Activated naive CD8-positive, alpha-beta T cell treated with anti-CD3 and anti-CD28 coated beads, Interleukin-2, amount 50 U/mL, for 24 hours (primary cell): Measurements from ENCODE around the gene BMAL1.

Experiments used
- ATAC-seq: fragments of 150-1000 bp; cut with Tn5 transposase; one replicate; pipeline ENCODE4 v1.10.0; 2021
- DNase-seq: peaks from one replicate; pipeline ENCODE4 v3.0.0; 2021
- H3K27ac Mint-ChIP-seq: one replicate; pipeline ENCODE4 v1.8.0; 2021; ENCODE audit warnings: mild to moderate bottlenecking, mixed read lengths
- H3K27me3 Mint-ChIP-seq: one replicate; pipeline ENCODE4 v1.8.0; 2021; ENCODE audit warnings: mixed read lengths
- H3K36me3 Mint-ChIP-seq: one replicate; pipeline ENCODE4 v1.8.0; 2021; ENCODE audit warnings: low read depth, mixed read lengths
- H3K4me1 Mint-ChIP-seq: one replicate; pipeline ENCODE4 v1.8.0; 2021; ENCODE audit warnings: mixed read lengths
- H3K4me3 Mint-ChIP-seq: one replicate; pipeline ENCODE4 v1.8.0; 2021; ENCODE audit warnings: mild to moderate bottlenecking, moderate library complexity, mixed read lengths
- H3K9me3 Mint-ChIP-seq: one replicate; pipeline ENCODE4 v1.8.0; 2021; ENCODE audit warnings: mixed read lengths

The BMAL1 gene

DNA sequence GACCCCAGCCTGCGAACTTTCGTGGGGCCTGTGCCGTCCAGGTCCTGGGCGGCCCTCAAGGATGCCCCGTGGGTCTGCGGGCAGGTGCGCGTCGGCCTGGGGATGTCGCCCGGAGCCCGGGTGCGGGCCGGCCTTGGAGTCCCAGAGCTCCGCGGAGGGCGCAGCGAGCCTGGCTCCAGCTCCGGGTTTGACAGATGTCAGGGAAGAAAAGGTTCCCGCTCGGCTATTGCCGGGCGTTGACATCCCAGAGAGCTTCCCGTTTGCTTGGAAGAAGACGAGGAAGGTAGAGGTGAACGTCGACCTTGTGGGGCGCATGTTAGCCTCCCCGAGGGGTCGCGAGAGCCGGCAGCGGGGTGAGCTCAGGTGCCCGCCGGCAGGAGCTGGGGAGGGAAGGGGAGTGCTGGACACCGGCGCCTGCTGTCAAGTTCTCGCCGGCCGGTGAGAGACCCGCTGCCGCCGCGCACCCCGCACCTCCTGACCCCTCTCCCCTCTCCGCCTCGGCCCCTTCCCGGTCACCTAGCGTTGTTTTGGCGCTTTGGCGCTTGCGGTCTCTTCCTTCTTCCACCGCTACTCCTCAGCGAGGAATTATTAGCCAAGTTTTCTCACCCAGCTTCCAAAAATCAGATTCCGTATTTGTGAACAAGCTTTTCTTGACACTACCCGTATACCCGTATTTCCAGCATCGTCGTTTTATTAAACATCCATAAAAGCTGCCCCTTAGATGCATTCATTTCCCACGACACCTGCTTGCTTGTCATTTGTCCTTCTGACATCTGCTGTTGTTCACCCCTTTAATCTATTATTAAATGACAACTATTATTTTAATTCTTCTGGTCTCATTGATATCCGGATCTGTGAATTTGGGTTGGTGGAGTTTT lies 1.3 kb downstream of the BMAL1 start:
- no peaks in the 10 kb centered on the region for H3K36me3 Mint-ChIP-seq
- H3K27ac Mint-ChIP-seq, result peak overlapping the region; percentile 55
- DNase-seq (no peak), ATAC-seq (no peak)
- H3K4me3 Mint-ChIP-seq, result peak overlapping the region; percentile 88
- H3K27me3 Mint-ChIP-seq, result peaks cover 9% of the 10 kb centered on the region
- no peaks in the 10 kb centered on the region for H3K9me3 Mint-ChIP-seq
- peaks cover 69% of the 10 kb centered on the region for H3K4me1 Mint-ChIP-seq

DNA sequence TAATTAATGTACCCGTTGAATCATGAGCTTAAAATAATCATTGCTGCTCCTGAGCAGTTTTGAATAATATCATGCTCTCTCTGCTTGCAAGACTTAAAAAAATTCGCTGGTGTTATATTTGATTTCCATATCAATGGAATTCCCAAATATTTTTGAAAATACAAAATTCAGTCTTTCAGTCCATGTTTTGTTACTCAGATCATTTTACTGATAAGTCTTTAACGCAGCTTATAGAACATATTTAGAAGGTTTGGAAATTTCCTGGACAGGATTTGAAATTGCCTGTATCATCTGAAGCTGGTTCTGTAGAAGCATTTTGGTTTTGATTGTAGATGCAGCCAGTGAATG lies 1.9 kb downstream of the BMAL1 start:
- no peaks in the 10 kb centered on the region for H3K36me3 Mint-ChIP-seq

DNA sequence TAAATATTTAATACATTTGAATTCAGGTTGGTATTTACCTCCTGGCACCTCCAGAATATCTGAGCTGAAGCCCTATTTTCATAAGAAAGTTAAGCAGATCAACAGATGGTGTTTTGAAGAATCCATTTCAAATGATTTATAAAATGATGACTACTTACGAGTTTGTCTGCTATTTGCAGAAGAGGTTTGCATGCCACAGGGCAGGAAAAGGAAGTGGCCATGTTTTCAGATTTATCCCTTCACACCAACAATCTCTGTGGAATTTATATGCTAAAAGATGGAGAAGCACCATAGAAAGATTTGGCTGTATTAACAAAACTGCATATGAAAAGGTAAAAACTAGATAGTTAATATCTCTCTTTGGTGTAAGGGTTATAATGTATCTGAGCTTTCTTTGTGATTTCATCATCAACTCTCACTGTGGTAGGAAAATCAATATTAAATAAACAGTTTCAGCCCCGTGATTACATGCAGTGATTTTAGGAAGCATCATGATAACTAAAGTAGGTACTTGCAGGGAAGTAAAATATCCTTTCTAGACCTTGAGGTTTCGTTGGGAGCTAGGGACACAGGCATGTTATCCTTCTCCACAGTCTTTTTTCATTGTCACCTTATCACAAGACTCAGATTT lies 2.6 kb downstream of the BMAL1 start:
- peak overlapping the region; percentile 88 for H3K4me3 Mint-ChIP-seq
- DNase-seq (no peak), ATAC-seq (no peak)
- H3K27ac Mint-ChIP-seq, result peak overlapping the region; percentile 5
- H3K27me3 Mint-ChIP-seq, result peaks cover 4% of the 10 kb centered on the region
- peaks cover 4% of the 10 kb centered on the region for H3K36me3 Mint-ChIP-seq
- H3K4me1 Mint-ChIP-seq, result peaks cover 79% of the 10 kb centered on the region
- no peaks in the 10 kb centered on the region for H3K9me3 Mint-ChIP-seq

More for the DNA sequence above, 1.9 kb downstream of the BMAL1 start:
- peaks cover 9% of the 10 kb centered on the region for H3K27me3 Mint-ChIP-seq
- no peaks in the 10 kb centered on the region for H3K9me3 Mint-ChIP-seq
- H3K27ac Mint-ChIP-seq, result peak overlapping the region; percentile 5
- no peak for DNase-seq
- no peak for ATAC-seq
- H3K4me1 Mint-ChIP-seq, result peaks cover 72% of the 10 kb centered on the region
- peak overlapping the region; percentile 88 for H3K4me3 Mint-ChIP-seq

DNA sequence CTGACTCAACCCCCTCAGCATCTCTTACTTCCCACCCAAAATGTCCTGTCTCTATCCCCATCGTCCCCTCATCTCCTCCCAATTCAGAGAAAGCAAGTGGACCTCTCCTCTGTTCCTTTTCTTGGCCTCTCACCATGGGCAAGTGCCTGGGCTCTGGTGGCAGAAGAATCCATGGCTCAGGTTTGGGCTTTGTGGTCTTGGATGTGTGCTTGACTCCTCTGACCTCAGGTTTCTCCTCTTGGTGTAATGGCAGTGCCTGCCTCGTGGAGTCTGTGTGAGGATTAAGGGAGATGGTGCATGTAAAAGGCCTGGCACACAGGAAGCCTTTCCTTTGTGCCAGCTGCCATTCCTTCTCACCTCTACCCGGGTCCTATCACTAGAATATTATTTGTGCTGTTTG lies 3.2 kb downstream of the BMAL1 start:
- ATAC-seq, result no peak
- no peak for DNase-seq
- H3K27me3 Mint-ChIP-seq, result no peaks in the 10 kb centered on the region
- peaks cover 78% of the 10 kb centered on the region for H3K4me1 Mint-ChIP-seq
- H3K36me3 Mint-ChIP-seq, result peaks cover 4% of the 10 kb centered on the region
- no peaks in the 10 kb centered on the region for H3K9me3 Mint-ChIP-seq
- H3K4me3 Mint-ChIP-seq, result no peak overlapping the region
- H3K27ac Mint-ChIP-seq, result no peak overlapping the region

DNA sequence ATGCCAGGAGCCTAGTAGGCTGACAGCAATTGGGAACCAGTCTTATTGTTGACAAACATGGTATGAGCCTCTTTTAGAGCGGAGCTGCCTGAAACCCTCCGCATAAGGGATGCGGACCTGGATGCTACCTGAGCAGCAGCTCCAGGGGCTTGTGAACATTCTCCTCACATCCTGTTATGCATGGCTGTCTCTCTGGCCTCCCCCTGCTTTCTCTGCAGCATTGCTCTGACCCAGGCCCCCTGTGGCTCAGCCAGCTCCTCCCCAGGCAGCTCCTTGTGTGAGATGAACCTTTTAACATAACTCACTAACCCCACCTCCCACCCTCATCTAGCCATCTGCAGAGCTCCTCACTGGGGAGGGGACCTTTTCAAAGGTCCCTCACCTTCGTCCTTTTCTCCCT lies 6.0 kb downstream of the BMAL1 start:
- H3K27me3 Mint-ChIP-seq, result no peaks in the 10 kb centered on the region
- H3K36me3 Mint-ChIP-seq, result peaks cover 4% of the 10 kb centered on the region
- no peak overlapping the region for H3K27ac Mint-ChIP-seq
- DNase-seq, result no peak
- no peak overlapping the region for H3K4me3 Mint-ChIP-seq
- no peak for ATAC-seq
- H3K9me3 Mint-ChIP-seq, result no peaks in the 10 kb centered on the region
- peaks cover 93% of the 10 kb centered on the region for H3K4me1 Mint-ChIP-seq

DNA sequence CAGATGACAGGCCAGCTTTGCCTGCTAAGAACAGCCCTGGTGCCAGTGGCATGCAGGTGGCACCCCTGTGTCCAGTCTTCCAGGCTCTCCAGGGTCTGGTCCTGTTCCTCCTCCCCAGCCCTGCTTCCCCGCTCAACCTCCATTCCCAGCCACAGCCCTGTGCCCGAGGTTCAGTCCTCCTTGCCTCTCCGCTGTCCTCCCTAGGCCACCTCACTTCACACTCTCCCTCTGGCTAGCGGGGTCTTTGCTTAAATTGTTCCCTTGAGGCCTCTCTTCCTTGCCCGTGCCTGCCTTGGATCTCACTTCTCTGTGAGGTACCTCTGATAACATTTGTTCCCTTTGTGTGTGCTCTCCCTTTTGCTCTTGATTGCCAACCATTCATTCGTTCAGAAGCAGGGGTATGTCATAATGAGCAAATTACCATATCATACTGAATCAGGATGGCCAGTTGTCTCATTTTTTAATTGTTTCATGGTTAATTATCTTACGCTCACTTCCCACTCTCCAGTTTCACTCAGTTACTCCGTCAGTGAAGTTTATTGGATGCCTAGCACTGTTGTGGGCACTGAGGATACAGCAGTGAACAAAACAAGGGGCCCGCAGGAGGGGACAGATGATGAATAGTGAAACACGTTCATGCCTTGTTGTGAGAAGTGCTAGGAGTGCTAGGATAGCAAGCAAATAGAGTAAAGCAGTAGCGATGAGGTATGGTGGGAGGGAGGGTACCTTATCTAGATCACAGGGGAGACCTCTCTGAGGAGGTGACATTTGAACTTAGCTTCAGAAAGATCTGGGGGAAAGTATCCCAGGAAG lies 7.4 kb downstream of the BMAL1 start:
- Mint-ChIP-seq H3K4me3 (peak overlapping the region; percentile 34), H3K9me3 (no peaks in the 10 kb centered on the region), H3K36me3 (peaks cover 9% of the 10 kb centered on the region), H3K27ac (peak overlapping the region; percentile 81), H3K27me3 (no peaks in the 10 kb centered on the region), H3K4me1 (peaks cover 95% of the 10 kb centered on the region)
- ATAC-seq, result peak; percentile 62
- no peak for DNase-seq

DNA sequence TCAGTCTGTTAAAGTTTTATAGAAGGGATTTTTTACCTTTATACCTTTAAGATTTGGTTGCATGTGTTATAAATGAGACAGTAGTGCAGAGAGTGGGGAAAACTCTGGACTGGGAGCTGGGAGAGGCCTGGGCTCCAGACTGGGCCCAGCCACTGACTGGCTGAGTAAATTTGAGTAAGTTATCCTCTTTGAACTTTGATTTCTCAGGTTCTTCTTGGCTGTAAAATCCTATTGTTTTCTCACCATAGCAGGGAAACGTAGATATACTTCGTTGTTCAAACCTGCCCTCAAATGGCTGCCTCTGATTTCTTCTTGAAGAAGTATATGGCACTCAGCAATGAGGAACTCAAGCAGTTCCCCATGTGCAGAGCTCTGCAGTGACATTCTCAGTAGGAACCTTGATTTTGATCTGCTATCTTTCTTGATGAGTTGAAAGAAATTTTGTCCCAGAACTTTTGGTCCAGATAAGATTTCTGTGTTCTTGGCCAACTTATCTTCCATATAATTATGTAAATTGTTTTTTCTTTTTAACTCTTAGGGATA lies 8.8 kb downstream of the BMAL1 start:
- Mint-ChIP-seq H3K9me3 (no peaks in the 10 kb centered on the region), H3K36me3 (peaks cover 11% of the 10 kb centered on the region), H3K27ac (peak overlapping the region; percentile 87), H3K4me3 (peak overlapping the region; percentile 29), H3K27me3 (no peaks in the 10 kb centered on the region), H3K4me1 (peaks cover 92% of the 10 kb centered on the region)
- ATAC-seq (no peak), DNase-seq (no peak)

DNA sequence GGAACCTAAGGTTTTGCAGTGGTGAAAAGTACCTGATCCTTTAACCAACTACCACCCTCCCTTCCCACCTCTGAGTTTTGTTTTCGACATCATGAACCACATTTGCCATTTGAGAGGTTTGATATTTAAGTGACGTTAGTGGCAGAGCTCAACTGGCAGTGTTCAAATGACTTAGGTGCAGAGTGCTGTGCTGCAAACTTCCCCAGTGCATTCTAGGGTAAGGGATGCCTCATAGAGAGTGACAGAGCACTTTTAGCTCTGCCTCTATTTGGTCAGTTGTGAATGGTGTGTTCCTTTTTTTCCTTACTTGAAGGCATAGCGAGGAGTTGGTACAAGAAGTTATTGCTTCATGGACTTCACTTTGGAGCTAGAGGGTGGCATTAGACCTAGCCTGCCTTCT lies 9.4 kb downstream of the BMAL1 start:
- peak overlapping the region; percentile 87 for H3K27ac Mint-ChIP-seq
- DNase-seq (peak; percentile 46), ATAC-seq (peak; percentile 88)
- peak overlapping the region; percentile 29 for H3K4me3 Mint-ChIP-seq
- peaks cover 91% of the 10 kb centered on the region for H3K4me1 Mint-ChIP-seq
- no peaks in the 10 kb centered on the region for H3K27me3 Mint-ChIP-seq
- H3K36me3 Mint-ChIP-seq, result peaks cover 11% of the 10 kb centered on the region
- no peaks in the 10 kb centered on the region for H3K9me3 Mint-ChIP-seq

DNA sequence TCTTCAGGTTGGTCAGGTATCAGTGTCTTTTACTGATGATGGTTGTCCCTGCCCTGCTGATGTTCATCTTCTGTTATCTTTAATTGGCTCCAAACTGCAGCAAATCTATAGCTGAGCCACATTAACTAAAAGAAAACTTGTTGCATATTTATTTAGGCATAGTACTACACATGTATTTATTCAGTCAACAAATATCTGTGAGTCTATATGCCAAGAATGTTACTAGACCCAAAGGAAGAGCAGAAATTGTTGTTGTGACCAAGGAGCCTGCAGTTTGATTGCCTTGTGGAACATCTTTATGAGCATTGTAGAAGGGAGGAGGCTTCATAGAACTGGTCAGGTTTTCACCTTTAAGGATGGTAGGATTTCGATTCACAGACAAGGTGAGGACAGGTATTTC lies 10.1 kb downstream of the BMAL1 start:
- Mint-ChIP-seq H3K27ac (peak overlapping the region; percentile 87), H3K36me3 (peaks cover 12% of the 10 kb centered on the region), H3K4me1 (peaks cover 88% of the 10 kb centered on the region), H3K9me3 (no peaks in the 10 kb centered on the region), H3K4me3 (peak overlapping the region; percentile 49), H3K27me3 (no peaks in the 10 kb centered on the region)
- no peak for ATAC-seq
- DNase-seq, result no peak

DNA sequence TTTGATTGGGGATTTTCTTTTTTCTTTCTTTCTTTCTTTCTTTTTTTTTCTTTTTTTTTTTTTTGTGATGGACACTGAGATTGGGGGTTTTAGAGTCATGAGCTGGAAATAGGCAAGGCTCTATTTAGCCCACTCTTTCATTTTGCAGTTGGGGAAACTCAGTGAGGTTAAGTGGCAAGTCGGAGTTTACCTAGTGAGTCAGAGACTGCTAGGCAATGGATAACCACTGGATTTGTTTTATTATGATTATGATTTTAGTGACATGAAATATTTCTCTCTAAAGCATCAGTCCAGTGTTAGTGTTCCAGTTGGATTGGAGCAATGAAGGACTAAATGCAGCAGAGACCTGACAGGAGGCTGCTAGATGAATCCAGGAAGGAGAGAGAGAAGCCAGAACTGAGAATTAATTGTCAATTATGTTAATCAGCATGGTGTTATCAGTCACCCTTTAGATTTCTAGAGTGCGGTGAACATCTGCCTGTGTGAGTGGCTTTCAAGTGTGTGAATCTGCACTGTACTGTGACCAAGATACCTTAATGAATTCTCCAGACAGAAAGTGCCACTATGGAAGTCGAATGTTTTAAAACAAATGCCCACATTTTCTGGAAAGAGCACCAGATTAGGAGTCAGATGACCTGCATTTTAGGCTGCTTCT lies 10.9 kb downstream of the BMAL1 start:
- Mint-ChIP-seq H3K4me1 (peaks cover 88% of the 10 kb centered on the region), H3K27me3 (no peaks in the 10 kb centered on the region), H3K27ac (peak overlapping the region; percentile 87), H3K9me3 (no peaks in the 10 kb centered on the region), H3K36me3 (peaks cover 16% of the 10 kb centered on the region), H3K4me3 (peak overlapping the region; percentile 49)
- DNase-seq, result no peak
- ATAC-seq, result peak; percentile 44

DNA sequence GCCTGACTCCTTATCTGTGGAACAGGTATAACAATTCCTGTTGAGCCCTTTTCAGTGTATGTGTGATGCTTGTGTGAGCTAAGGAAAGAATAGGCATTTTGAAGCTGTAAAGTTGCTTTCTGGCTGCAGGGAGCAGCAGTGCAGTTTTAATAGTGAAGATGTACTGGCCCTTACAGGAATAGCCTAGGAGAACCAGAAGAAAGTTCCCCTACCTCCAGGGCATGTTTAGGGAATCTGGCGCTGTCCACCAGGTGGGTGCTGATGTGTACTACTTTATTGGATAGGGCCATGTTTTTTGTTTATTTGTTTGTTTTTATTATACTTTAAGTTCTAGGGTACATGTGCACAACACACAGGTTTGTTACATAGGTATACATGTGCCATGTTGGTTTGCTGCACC lies 11.5 kb downstream of the BMAL1 start:
- H3K36me3 Mint-ChIP-seq, result peaks cover 16% of the 10 kb centered on the region
- ATAC-seq (no peak), DNase-seq (no peak)
- H3K4me1 Mint-ChIP-seq, result peaks cover 91% of the 10 kb centered on the region
- no peaks in the 10 kb centered on the region for H3K27me3 Mint-ChIP-seq
- peak overlapping the region; percentile 49 for H3K4me3 Mint-ChIP-seq
- no peaks in the 10 kb centered on the region for H3K9me3 Mint-ChIP-seq
- H3K27ac Mint-ChIP-seq, result peak overlapping the region; percentile 87

DNA sequence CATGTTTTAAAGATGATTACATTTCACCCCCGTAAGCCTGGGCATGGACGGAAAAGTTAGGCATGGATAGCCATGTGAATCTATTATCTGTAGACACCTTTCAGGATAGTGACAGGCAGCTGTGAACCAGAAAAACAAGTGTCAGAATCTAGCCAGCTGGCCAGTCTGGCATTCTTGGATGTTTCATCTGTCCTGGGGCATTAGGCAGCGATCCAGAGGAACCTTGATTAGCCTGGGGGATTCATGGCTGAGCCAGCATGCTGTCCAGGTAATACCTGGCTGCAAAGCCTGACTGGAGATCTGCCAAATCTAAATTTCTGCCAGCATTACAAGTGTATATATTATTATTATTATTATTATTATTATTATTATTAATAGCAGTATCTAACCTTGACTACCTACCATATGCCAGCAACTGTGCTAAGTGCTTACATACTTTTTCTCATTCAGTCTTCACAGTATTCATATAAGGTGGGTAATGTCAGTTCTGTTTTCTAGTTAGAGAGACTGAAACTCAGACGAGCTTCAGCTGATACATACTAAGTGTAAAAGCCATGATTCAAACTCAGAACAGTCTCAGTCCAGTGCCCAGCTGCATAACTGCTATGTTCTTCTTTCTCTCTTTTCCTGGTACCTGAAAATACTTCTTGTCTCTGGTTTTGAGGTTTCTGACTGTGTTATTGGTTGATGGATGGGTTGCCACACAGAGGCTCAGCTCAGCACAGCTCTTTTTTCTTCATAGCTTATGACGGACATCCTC lies 12.8 kb downstream of the BMAL1 start:
- Mint-ChIP-seq H3K4me1 (peaks cover 91% of the 10 kb centered on the region), H3K4me3 (no peak overlapping the region), H3K27ac (no peak overlapping the region), H3K27me3 (no peaks in the 10 kb centered on the region), H3K36me3 (peaks cover 12% of the 10 kb centered on the region), H3K9me3 (no peaks in the 10 kb centered on the region)
- ATAC-seq (no peak), DNase-seq (no peak)

DNA sequence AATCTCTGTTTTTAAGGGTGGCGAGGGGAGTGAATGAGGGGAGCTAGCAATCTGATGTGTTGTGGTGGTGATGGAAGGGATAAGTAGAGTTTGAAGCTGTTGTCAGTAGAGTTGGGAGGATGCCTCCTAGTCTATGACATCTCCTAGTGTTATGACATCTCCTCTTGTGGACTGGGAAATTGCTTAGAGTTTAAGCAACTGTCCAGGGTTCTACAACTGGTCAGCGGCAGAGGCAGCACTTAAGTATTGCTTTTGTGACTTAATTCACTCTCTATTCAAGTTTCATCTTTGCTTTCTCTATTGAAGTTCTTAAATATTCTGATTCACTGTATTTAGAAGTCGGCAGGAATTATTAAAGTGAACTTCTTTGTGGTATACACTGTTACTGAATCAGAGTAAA lies 13.8 kb downstream of the BMAL1 start:
- Mint-ChIP-seq H3K27ac (no peak overlapping the region), H3K27me3 (no peaks in the 10 kb centered on the region), H3K4me3 (no peak overlapping the region), H3K9me3 (no peaks in the 10 kb centered on the region), H3K36me3 (peaks cover 12% of the 10 kb centered on the region), H3K4me1 (peaks cover 92% of the 10 kb centered on the region)
- ATAC-seq (no peak), DNase-seq (no peak)
